GM12878 (cell line): ENCODE results near the gene MRGPRF.

ENCODE experiments used
- CTCF ChIP-seq, 3 experiments: IDR thresholded peaks in 2 of 3; conservative IDR thresholded peaks in 1 of 3; 2 replicates each; pipeline ENCODE4 v1.5.1; 2011; ENCODE audit warnings: low read depth in 3 of 3, low read length in 3 of 3, mild to moderate bottlenecking in 3 of 3, control low read depth in 2 of 3, moderate library complexity in 2 of 3, inconsistent platforms in 1 of 3, mixed read lengths in 1 of 3; ENCODE audit not compliant: control insufficient read depth in 2 of 3, insufficient read depth in 1 of 3; ENCODE audit errors: extremely low read depth in 1 of 3
- FOS ChIP-seq: IDR thresholded peaks from 3 replicates; pipeline ENCODE4 v1.6.1; 2011; ENCODE audit warnings: borderline replicate concordance; ENCODE audit not compliant: insufficient read length; ENCODE audit errors: extremely low read depth
- NFYB ChIP-seq: IDR thresholded peaks from 2 replicates; pipeline ENCODE4 v1.6.1; 2011; ENCODE audit warnings: low read depth, mild to moderate bottlenecking, low read length, improper control_type of control experiment, moderate library complexity; ENCODE audit not compliant: insufficient read depth
- REST ChIP-seq: IDR thresholded peaks from 2 replicates; pipeline ENCODE4 v1.6.1; 2012; ENCODE audit warnings: mild to moderate bottlenecking, low read depth, low read length
- TF ChIP-seq, protein P1 (sequence below): IDR thresholded peaks from 2 replicates; pipeline ENCODE4 v1.6.1; 2011; ENCODE audit warnings: borderline replicate concordance, low read depth, mild to moderate bottlenecking, moderate library complexity, mixed read lengths, low read length; ENCODE audit not compliant: insufficient read depth; ENCODE audit errors: extremely low read length

DNA sequence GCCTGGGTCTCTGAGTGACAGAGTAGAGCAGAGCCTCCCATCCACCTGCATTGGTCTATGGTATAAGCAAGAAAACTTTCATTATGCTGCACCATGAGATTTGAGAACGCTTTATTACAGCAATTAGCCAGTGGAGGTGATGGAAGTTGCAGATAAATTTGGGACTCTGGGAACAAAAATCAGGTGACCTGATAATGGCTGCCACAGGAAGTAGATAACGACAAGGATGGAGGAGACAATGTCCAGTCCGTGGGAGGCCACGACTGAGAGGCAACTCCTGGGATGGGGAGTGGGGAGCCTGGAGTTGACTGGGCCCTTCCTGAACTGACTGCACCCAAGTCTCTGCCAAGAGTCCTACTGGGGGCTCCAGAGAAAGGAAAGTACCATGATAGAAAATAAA, 37.0 kb downstream of the MRGPRF start:
- TF ChIP-seq CTCF (IDR thresholded peaks at IDR 0.05 in 2 of 3, conservative IDR thresholded peaks at IDR 0.05 in 1 of 3; ENCODE audit: control insufficient read depth in 2 of 3, extremely low read depth in 1 of 3, insufficient read depth in 1 of 3, low read depth in 3 of 3, low read length in 3 of 3) (no peak), NFYB (no peak), FOS (no peak), REST (no peak)
- TF ChIP-seq, protein P1, sequence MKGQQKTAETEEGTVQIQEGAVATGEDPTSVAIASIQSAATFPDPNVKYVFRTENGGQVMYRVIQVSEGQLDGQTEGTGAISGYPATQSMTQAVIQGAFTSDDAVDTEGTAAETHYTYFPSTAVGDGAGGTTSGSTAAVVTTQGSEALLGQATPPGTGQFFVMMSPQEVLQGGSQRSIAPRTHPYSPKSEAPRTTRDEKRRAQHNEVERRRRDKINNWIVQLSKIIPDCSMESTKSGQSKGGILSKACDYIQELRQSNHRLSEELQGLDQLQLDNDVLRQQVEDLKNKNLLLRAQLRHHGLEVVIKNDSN, result no peak
